Neuronal stem cell (in vitro differentiated cells): ENCODE results near the gene RGS6.

Experiments
- DNase-seq: peaks from one replicate; pipeline ENCODE4 v3.0.0-alpha.2; 2013; ENCODE audit warnings: low spot score
- H2AFZ ChIP-seq: one replicate; pipeline ENCODE4 v1.6.1; 2013; ENCODE audit warnings: mild to moderate bottlenecking, low read length, inconsistent platforms
- H2AK5ac ChIP-seq: 2 replicates; pipeline ENCODE4 v1.6.1; 2013; ENCODE audit warnings: low read depth, mild to moderate bottlenecking, inconsistent platforms, low read length, moderate library complexity, mixed read lengths
- H2BK120ac ChIP-seq: 2 replicates; pipeline ENCODE4 v1.6.1; 2013; ENCODE audit warnings: low read depth, mild to moderate bottlenecking, inconsistent platforms, low read length, moderate library complexity, mixed read lengths
- H2BK12ac ChIP-seq: one replicate; pipeline ENCODE4 v1.6.1; 2013; ENCODE audit warnings: low read length, inconsistent platforms
- H2BK15ac ChIP-seq: 2 replicates; pipeline ENCODE4 v1.6.1; 2013; ENCODE audit warnings: mild to moderate bottlenecking, low read length, inconsistent platforms, mixed read lengths
- H2BK5ac ChIP-seq: one replicate; pipeline ENCODE4 v1.6.1; 2013; ENCODE audit warnings: inconsistent platforms, mild to moderate bottlenecking, low read length, moderate library complexity
- H3K14ac ChIP-seq: one replicate; pipeline ENCODE4 v1.6.1; 2013; ENCODE audit warnings: low read length, inconsistent platforms
- H3K18ac ChIP-seq: 2 replicates; pipeline ENCODE4 v1.6.1; 2013; ENCODE audit warnings: low read length, inconsistent platforms
- H3K23ac ChIP-seq: 2 replicates; pipeline ENCODE4 v1.6.1; 2013; ENCODE audit warnings: low read depth, mild to moderate bottlenecking, mixed read lengths, low read length, inconsistent platforms; ENCODE audit not compliant: poor library complexity
- H3K27ac ChIP-seq: replicated peaks from 3 replicates; pipeline ENCODE4 v1.5.1; 2013; ENCODE audit warnings: low read length, inconsistent platforms
- H3K27me3 ChIP-seq, 3 experiments: 2 replicates each; pipeline ENCODE4 v1.6.1; 2013; ENCODE audit warnings: low read length in 3 of 3, mild to moderate bottlenecking in 2 of 3, inconsistent platforms in 1 of 3, low read depth in 1 of 3, mixed read lengths in 1 of 3, moderate library complexity in 1 of 3; ENCODE audit not compliant: control insufficient read depth in 3 of 3, insufficient read depth in 3 of 3
- H3K36me3 ChIP-seq, 2 donors: replicated peaks in 1 of 2; 2 replicates each; pipeline ENCODE4 v1.6.1; 2013; ENCODE audit warnings: low read length in 2 of 2; ENCODE audit not compliant: control insufficient read depth in 2 of 2, insufficient read depth in 2 of 2
- H3K4ac ChIP-seq: 2 replicates; pipeline ENCODE4 v1.6.1; 2013; ENCODE audit warnings: inconsistent platforms, mild to moderate bottlenecking, low read length, moderate library complexity
- H3K4me1 ChIP-seq, 2 donors: 1 replicate in 1 of 2; 2 replicates in 1 of 2; pipeline ENCODE4 v1.6.1; 2013; ENCODE audit warnings: low read length in 2 of 2, low read depth in 1 of 2; ENCODE audit not compliant: control insufficient read depth in 2 of 2, insufficient read depth in 1 of 2
- H3K4me2 ChIP-seq: one replicate; pipeline ENCODE4 v1.6.1; 2013; ENCODE audit warnings: mild to moderate bottlenecking, low read length, inconsistent platforms; ENCODE audit not compliant: insufficient read depth, poor library complexity, severe bottlenecking
- H3K4me3 ChIP-seq, 2 donors: 2 replicates each; pipeline ENCODE4 v1.5.1; 2013; ENCODE audit warnings: low read length in 2 of 2, mild to moderate bottlenecking in 2 of 2, inconsistent platforms in 1 of 2, moderate library complexity in 1 of 2
- H3K79me1 ChIP-seq: one replicate; pipeline ENCODE4 v1.6.1; 2013; ENCODE audit warnings: low read depth, mild to moderate bottlenecking, inconsistent platforms, low read length, moderate library complexity
- H3K9ac ChIP-seq: one replicate; pipeline ENCODE4 v1.6.1; 2013; ENCODE audit warnings: mild to moderate bottlenecking, low read depth, low read length, inconsistent platforms; ENCODE audit not compliant: poor library complexity
- H3K9me3 ChIP-seq, 2 donors: replicated peaks in 1 of 2; 2 replicates each; pipeline versions ENCODE3 to v1.6.1; 2013; ENCODE audit warnings: low read length in 2 of 2, mild to moderate bottlenecking in 2 of 2, inconsistent platforms in 1 of 2, low read depth in 1 of 2, mixed read lengths in 1 of 2, moderate library complexity in 1 of 2; ENCODE audit not compliant: control insufficient read depth in 2 of 2, insufficient read depth in 1 of 2
- H4K8ac ChIP-seq: one replicate; pipeline ENCODE4 v1.6.1; 2013; ENCODE audit warnings: low read depth, mild to moderate bottlenecking, inconsistent platforms, low read length, moderate library complexity
- H4K91ac ChIP-seq: one replicate; pipeline ENCODE4 v1.6.1; 2013; ENCODE audit warnings: low read length, low read depth, mild to moderate bottlenecking, inconsistent platforms; ENCODE audit not compliant: poor library complexity
- WGBS, 2 donors: extraction: QIAGEN DNeasy Blood & Tissue Kit; methylation state at CpG; one replicate each; pipeline ENCODE4 v1.1.7; 2013; ENCODE audit warnings: missing lambda C conversion rate in 2 of 2, mixed read lengths in 1 of 2; ENCODE audit not compliant: insufficient read length in 2 of 2, insufficient replicate concordance in 1 of 2; ENCODE audit errors: extremely low coverage in 2 of 2; 5-methylcytosine and 5-hydroxymethylcytosine counted together

Gene RGS6

DNA sequence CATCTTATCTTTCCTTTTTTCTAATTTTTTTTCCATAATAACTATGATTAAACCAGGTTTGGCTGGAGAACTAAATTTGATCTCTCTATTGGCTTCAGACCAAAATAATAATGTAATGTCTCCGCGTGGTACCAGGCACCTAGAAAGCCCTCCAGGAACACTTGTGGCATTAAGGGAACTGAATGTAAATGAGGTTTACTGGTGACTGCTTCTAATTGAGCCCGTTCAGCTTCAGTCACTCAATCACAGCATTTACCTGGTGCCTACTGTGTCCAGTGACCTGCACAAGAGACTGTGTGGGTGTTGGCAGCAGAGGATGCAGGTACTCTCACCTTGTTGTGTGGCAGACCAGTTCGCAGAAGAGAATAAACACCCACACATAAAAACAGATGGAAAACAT lies 659.2 kb downstream of the RGS6 start:
- Histone ChIP-seq H2AK5ac (no peak overlapping the region), H3K23ac (no peak overlapping the region), H4K91ac (no peak overlapping the region), H3K14ac (no peak overlapping the region), H3K4me1 (no peaks in the 10 kb centered on the region), H3K36me3 (no peaks in the 10 kb centered on the region), H2BK120ac (no peak overlapping the region), H3K9ac (no peak overlapping the region), H3K4me2 (no peak overlapping the region), H3K27me3 (no peaks in the 10 kb centered on the region), H4K8ac (no peak overlapping the region), H3K79me1 (no peaks in the 10 kb centered on the region), H3K4ac (no peak overlapping the region), H2BK12ac (no peak overlapping the region), H3K18ac (no peak overlapping the region), H2BK5ac (no peak overlapping the region), H2BK15ac (no peak overlapping the region), H3K27ac (no peak overlapping the region), H2AFZ (no peak overlapping the region), H3K9me3 (no peaks in the 10 kb centered on the region), H3K4me3 (no peak overlapping the region)
- no peak for DNase-seq
- WGBS, 2 donors, result no CpG with 5 or more reads among the region's 4 CpGs

DNA sequence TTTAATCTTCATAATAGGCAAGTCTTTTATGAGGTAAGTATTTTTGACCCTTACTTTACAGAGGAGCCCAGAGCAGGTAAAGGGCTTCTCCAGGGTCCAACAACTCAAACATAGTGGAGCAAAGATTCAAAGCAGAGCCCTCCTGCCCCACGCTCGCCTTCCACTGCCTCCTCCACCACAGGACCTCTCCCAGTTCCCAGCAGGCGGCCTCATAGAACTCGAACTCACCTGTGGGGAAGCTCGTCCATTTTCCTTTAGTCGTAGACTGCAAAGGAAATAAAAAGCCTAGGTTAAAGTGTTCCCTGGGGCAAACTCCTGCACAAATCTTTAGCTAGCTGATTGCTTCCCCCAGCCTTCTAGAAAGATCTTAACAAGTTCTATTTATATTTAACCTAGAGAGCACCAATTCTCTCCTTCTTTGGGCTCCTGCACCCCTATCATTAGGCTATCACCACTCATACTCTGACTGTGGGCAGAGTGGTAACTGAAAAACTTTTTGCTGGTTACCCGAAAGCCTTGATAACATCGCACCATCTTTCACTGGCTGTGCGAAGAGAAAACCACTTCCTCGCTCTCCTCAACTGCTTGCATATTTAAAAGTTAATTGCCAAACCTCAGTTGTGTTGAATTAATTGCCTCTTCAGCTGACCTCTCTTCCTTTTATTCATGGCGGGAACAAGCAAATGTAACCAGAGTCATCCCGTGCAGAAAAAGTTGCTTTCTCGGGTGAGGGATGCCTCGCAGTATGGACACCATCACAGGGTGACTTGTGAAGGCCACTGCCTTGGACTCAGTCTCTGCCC lies 662.1 kb downstream of the RGS6 start:
- DNase-seq, result no peak

DNA sequence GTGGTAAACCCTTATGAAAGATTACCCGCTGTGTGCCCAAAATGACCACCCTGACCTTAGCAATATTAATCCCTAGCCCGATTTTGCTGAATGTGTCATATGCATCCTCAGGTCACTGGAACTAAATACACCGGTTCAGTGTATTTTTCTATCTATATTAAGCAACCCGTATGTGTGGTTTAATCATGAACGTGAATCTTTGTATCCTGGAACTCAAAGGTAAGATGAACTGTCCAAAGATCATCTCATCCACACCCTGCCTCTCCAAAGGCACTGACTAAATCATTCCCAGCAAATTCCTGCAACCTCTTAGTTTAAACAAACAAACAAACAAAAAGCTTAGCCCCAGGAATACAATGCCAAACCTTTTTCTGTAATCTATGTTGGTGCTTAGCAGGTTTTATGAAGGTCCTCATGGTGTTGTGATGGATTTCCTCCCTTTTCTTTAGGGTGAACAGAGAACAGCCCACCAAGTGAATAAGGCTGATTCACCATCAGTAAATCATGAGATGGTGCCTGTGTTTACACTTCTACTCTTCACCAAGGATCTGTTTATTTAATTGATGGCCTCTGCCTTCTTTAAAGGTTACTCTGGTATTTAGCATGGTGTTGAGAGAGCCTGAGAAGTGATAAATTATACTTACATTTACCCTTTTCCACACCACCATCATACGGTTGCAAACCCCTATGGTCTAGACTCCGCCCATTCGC lies 663.1 kb downstream of the RGS6 start:
- H3K4me3 ChIP-seq, result no peak overlapping the region
- no peak overlapping the region for H2AK5ac ChIP-seq
- no peak overlapping the region for H4K91ac ChIP-seq
- no peaks in the 10 kb centered on the region for H3K36me3 ChIP-seq
- no peak overlapping the region for H3K14ac ChIP-seq
- H3K27ac ChIP-seq, result no peak overlapping the region
- peaks cover 6 to 7% of the 10 kb centered on the region in 2 donors for H3K4me1 ChIP-seq
- H2BK12ac ChIP-seq, result no peak overlapping the region
- no peaks in the 10 kb centered on the region for H3K79me1 ChIP-seq
- DNase-seq, result no peak
- H3K27me3 ChIP-seq, result no peaks in the 10 kb centered on the region
- H3K23ac ChIP-seq, result no peak overlapping the region
- no peak overlapping the region for H3K4me2 ChIP-seq
- H3K18ac ChIP-seq, result no peak overlapping the region
- H4K8ac ChIP-seq, result no peak overlapping the region
- no peak overlapping the region for H3K4ac ChIP-seq
- H3K9me3 ChIP-seq, result no peaks in the 10 kb centered on the region
- H2AFZ ChIP-seq, result no peak overlapping the region
- no peak overlapping the region for H2BK15ac ChIP-seq
- H3K9ac ChIP-seq, result no peak overlapping the region
- H2BK120ac ChIP-seq, result no peak overlapping the region
- H2BK5ac ChIP-seq, result no peak overlapping the region
- WGBS, 2 donors, result no CpG with 5 or more reads among the region's 8 CpGs

More for the DNA sequence above, 662.1 kb downstream of the RGS6 start:
- Histone ChIP-seq H3K14ac (no peak overlapping the region), H2BK120ac (no peak overlapping the region), H2BK15ac (no peak overlapping the region), H3K9ac (no peak overlapping the region), H3K4ac (no peak overlapping the region), H2AFZ (no peak overlapping the region), H2BK12ac (no peak overlapping the region), H2BK5ac (no peak overlapping the region), H3K18ac (no peak overlapping the region), H3K27me3 (no peaks in the 10 kb centered on the region), H3K23ac (no peak overlapping the region), H3K4me3 (no peak overlapping the region), H3K9me3 (no peaks in the 10 kb centered on the region), H3K79me1 (no peaks in the 10 kb centered on the region), H4K8ac (no peak overlapping the region), H2AK5ac (no peak overlapping the region), H3K4me2 (no peak overlapping the region), H3K4me1 (no peaks in the 10 kb centered on the region), H3K27ac (no peak overlapping the region), H4K91ac (no peak overlapping the region), H3K36me3 (no peaks in the 10 kb centered on the region)
- WGBS, 2 donors, result no CpG with 5 or more reads among the region's 14 CpGs
